ENCODE results near the gene PRPF40A. TPM values are rescaled to one million over a fixed set of nuclear protein-coding genes. Genes with fewer than 3 reads are reported as not detected.

Gene PRPF40A
- total and polyA plus RNA-seq, 2 of the 8 experiments (the other 6 are each of a cell fraction or from before 2014, with no cell fraction given): 85.5 to 176 TPM

GRCh38 chr2:152620985-152621384 is 96.3 kb downstream of the PRPF40A start:
- no peaks in the 10 kb centered on the region for H4K20me1 ChIP-seq (replicated peaks in 1 of 2; ENCODE audit: control insufficient read depth in 1 of 2, insufficient read depth in 2 of 2, low read length in 2 of 2)
- H2BK15ac ChIP-seq (ENCODE audit: low read length): no peak overlapping the region
- peaks cover 6 to 45% (median 35%) of the 10 kb centered on the region in 4 experiments for H3K36me3 ChIP-seq (ENCODE audit: control insufficient read depth in 2 of 4, insufficient read depth in 4 of 4, low read length in 3 of 4)
- H4K91ac ChIP-seq (replicated peaks; ENCODE audit: insufficient read length, low read length): no peak overlapping the region
- TF ChIP-seq SRF (IDR thresholded peaks at IDR 0.05; ENCODE audit: low read depth, low read length): no peak
- no peak for TF ChIP-seq CHD1 (IDR thresholded peaks at IDR 0.05; ENCODE audit: low read depth, low read length)
- no peak for TF ChIP-seq TEAD4 (IDR thresholded peaks at IDR 0.05; ENCODE audit: low read depth, low read length)
- TF ChIP-seq, protein P1, sequence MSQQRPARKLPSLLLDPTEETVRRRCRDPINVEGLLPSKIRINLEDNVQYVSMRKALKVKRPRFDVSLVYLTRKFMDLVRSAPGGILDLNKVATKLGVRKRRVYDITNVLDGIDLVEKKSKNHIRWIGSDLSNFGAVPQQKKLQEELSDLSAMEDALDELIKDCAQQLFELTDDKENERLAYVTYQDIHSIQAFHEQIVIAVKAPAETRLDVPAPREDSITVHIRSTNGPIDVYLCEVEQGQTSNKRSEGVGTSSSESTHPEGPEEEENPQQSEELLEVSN (IDR thresholded peaks at IDR 0.05): no peak
- no peak for TF ChIP-seq CHD2 (IDR thresholded peaks at IDR 0.05; ENCODE audit: low read length)
- no peak for TF ChIP-seq KDM1A (IDR thresholded peaks at IDR 0.05; ENCODE audit: borderline replicate concordance, low read length)
- TF ChIP-seq KDM5A (IDR thresholded peaks at IDR 0.05; ENCODE audit: low read length): no peak
- TF ChIP-seq CTCF (IDR thresholded peaks at IDR 0.05; ENCODE audit: control extremely low read depth in 1 of 3, insufficient read depth in 1 of 3, low read depth in 1 of 3, low read length in 3 of 3): no peak
- no peak for TF ChIP-seq ZNF274 (IDR thresholded peaks at IDR 0.05; ENCODE audit: borderline replicate concordance, extremely low read depth, low read length)
- TF ChIP-seq RBBP5 (IDR thresholded peaks at IDR 0.05; ENCODE audit: borderline replicate concordance, low read depth, low read length): no peak
- no peak overlapping the region for H2AFZ ChIP-seq (ENCODE audit: low read length)
- no peaks in the 10 kb centered on the region for H3K9me3 ChIP-seq (ENCODE audit: insufficient read depth in 2 of 2, low read depth in 1 of 2, low read length in 1 of 2)
- H3K79me1 ChIP-seq (ENCODE audit: low read depth, low read length): no peaks in the 10 kb centered on the region
- ChIA-PET POLR2A (ENCODE audit: partially characterized antibody) (no interaction called here), CTCF (ENCODE audit: partially characterized antibody) (interaction anchor here (0.8 to 2.1 kb wide), 3 partner anchors 15 to 595 kb away, joined by 3 to 6 read pairs (median 5); no protein-coding TSS in a partner anchor)
- H2BK120ac ChIP-seq (replicated peaks; ENCODE audit: low read depth, low read length): no peak overlapping the region
- WGBS, 2 experiments (ENCODE audit: extremely low coverage in 1 of 2, insufficient coverage in 1 of 2, insufficient read length in 1 of 2, insufficient replicate concordance in 2 of 2, low coverage in 1 of 2, low lambda C conversion rate in 2 of 2, missing lambda C conversion rate in 1 of 2): 92% methylated on average over 9 of the region's 9 CpGs; no CpG with 5 or more reads in 1 of the 2 experiments
- no peak overlapping the region for H3K27ac ChIP-seq (ENCODE audit: low read depth, low read length)
- H3K18ac ChIP-seq (ENCODE audit: extremely low read depth, low read length): no peak overlapping the region
- no peak overlapping the region for H3K4me3 ChIP-seq (ENCODE audit: extremely low read depth in 1 of 4, insufficient read depth in 2 of 4, low read depth in 3 of 4, low read length in 4 of 4)
- H3K23me2 ChIP-seq (ENCODE audit: low read depth, low read length): no peaks in the 10 kb centered on the region
- H3K23ac ChIP-seq (ENCODE audit: insufficient read length): no peak overlapping the region
- no peak overlapping the region for H3K9ac ChIP-seq (replicated peaks in 1 of 4; ENCODE audit: extremely low read depth in 1 of 4, low read depth in 3 of 4, low read length in 3 of 4)
- no peak overlapping the region for H3K4me2 ChIP-seq (ENCODE audit: insufficient read depth in 1 of 2, low read depth in 2 of 2, low read length in 2 of 2)
- no peak overlapping the region for H2AK5ac ChIP-seq (ENCODE audit: low read depth, low read length)
- no peaks in the 10 kb centered on the region for H3K27me3 ChIP-seq (replicated peaks in 1 of 4; ENCODE audit: control insufficient read depth in 3 of 4, extremely low read depth in 1 of 4, insufficient read depth in 3 of 4, low read length in 3 of 4)
- H3K4ac ChIP-seq (replicated peaks; ENCODE audit: insufficient read length, low read depth, low read length): no peak overlapping the region
- H3K4me1 ChIP-seq (replicated peaks in 1 of 4; ENCODE audit: control insufficient read depth in 3 of 4, insufficient read depth in 4 of 4, low read length in 3 of 4): no peaks in the 10 kb centered on the region
- H2BK5ac ChIP-seq (ENCODE audit: low read depth, low read length): no peak overlapping the region
- H4K8ac ChIP-seq (ENCODE audit: extremely low read depth, insufficient read depth, low read length): no peak overlapping the region
- no peak overlapping the region for H3K56ac ChIP-seq (replicated peaks; ENCODE audit: insufficient read length, low read depth, low read length)
- no peak overlapping the region for H2BK20ac ChIP-seq (ENCODE audit: low read length)
- no peak overlapping the region for H2BK12ac ChIP-seq (ENCODE audit: low read depth, low read length)
- no peak overlapping the region for H4K5ac ChIP-seq (ENCODE audit: insufficient read length, low read depth, low read length)
- H3K14ac ChIP-seq (ENCODE audit: insufficient read length): no peak overlapping the region
- FAIRE-seq: no peak
- DNase-seq (ENCODE audit: low read depth in 1 of 2, low spot score in 2 of 2): no peak
- no peaks in the 10 kb centered on the region for H3K79me2 ChIP-seq (ENCODE audit: control insufficient read depth in 1 of 2, insufficient read depth in 2 of 2, low read length in 2 of 2)

All from H1 (cell line).